Measurements from ENCODE around the gene ATP6V1C2.

- no peak for TF ChIP-seq POLR2A (IDR thresholded peaks at IDR 0.05; ENCODE audit: low read length)
- no peak for TF ChIP-seq GATA1 (IDR thresholded peaks at IDR 0.05; ENCODE audit: low read depth, low read length)
Measured at GRCh38 chr2:10772201-10772867, 50.9 kb downstream of the ATP6V1C2 start.
